Measurements from ENCODE around the gene GRID1. TPM values are rescaled to one million over a fixed set of nuclear protein-coding genes. Genes with fewer than 3 reads are reported as not detected.

Gene GRID1
- total RNA-seq, 1 experiment from 2014 or later: not detected

DNA sequence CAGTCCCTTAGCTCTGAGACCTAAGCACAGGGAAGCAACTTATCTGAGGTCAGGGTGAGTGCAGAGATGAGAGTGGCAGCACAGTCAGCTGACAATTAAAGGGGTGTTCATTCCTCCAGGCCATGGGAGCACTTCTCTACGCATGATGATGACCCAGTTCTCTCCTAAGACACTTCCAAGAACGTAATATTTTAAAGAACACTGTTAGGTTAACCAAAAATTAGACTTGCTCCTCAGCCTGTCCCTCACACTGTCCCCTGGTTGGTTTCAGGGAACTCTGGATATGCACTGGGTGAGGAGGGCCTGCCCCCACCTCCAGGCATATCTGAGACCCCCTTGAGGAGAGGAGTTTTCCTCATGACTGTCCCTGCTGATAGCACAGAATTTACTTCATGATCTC, 767.5 kb downstream of the GRID1 start:
- no peak overlapping the region for H3K4me3 Mint-ChIP-seq (ENCODE audit: low read depth, unreplicated experiment)
- CTCF ChIA-PET: no interaction called here
- intact Hi-C loops (cut with micrococcal nuclease; ENCODE audit: unreplicated experiment): no loop called here
- no peaks in the 10 kb centered on the region for H3K4me1 Mint-ChIP-seq (ENCODE audit: low read depth, unreplicated experiment)
- H3K9me3 Mint-ChIP-seq (ENCODE audit: low read depth, unreplicated experiment): no peaks in the 10 kb centered on the region
- no peak overlapping the region for H3K27ac Mint-ChIP-seq (ENCODE audit: unreplicated experiment)
- H3K36me3 Mint-ChIP-seq (ENCODE audit: insufficient read depth, unreplicated experiment): no peaks in the 10 kb centered on the region
- TF ChIP-seq CTCF (IDR thresholded peaks at IDR 0.05; ENCODE audit: unreplicated experiment): no peak
- BruUV-seq (replicated peaks): no TSS peak
- H3K27me3 Mint-ChIP-seq (ENCODE audit: unreplicated experiment): no peaks in the 10 kb centered on the region
- DNase-seq: no peak

DNA sequence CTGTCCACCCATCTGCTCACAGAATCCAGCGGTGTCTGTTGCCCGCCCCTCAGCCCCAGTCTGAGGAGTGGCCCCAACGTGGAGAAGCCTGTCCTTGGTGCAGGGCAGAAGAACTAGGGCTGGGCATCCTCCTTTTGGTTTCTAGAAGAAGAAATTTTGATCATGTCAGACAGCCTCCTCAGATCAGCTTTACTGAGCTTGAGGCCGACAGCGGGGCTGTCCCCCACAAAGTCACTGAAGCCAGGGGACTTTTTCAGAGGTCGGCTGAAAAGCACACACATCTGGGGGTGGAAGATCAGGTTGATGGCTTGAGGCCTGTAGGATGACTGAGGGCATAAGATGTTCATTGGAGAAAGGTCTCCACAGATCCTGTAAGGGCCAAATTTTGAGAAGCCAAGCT, 767.9 kb downstream of the GRID1 start:
- no peaks in the 10 kb centered on the region for H3K36me3 Mint-ChIP-seq (ENCODE audit: insufficient read depth, unreplicated experiment)
- H3K4me1 Mint-ChIP-seq (ENCODE audit: low read depth, unreplicated experiment): no peaks in the 10 kb centered on the region
- CTCF ChIA-PET: no interaction called here
- intact Hi-C loops (cut with micrococcal nuclease; ENCODE audit: unreplicated experiment): no loop called here
- H3K27ac Mint-ChIP-seq (ENCODE audit: unreplicated experiment): no peak overlapping the region
- H3K27me3 Mint-ChIP-seq (ENCODE audit: unreplicated experiment): no peaks in the 10 kb centered on the region
- no peaks in the 10 kb centered on the region for H3K9me3 Mint-ChIP-seq (ENCODE audit: low read depth, unreplicated experiment)
- DNase-seq: no peak
- no TSS peak for BruUV-seq (replicated peaks)
- TF ChIP-seq CTCF (IDR thresholded peaks at IDR 0.05; ENCODE audit: unreplicated experiment): no peak
- H3K4me3 Mint-ChIP-seq (ENCODE audit: low read depth, unreplicated experiment): no peak overlapping the region

DNA sequence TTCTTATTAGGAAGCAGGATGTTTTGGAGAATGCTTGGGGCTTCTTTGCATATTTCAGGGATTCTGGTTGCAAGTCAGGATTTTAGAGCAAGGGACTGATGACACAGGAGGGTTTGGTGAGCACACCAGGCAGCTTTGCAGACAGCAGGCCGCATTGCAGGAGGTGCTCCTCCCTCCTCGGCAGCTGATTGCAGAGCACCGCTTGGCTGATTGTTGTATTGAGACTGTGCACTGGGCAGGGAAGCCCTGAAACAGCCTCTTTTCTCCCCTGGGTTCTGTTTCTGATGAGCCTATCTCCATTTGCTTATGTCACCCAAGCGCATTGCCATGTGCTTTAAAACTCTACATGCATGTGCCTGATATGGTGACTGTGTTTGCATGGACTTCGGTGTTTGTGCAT, 769.6 kb downstream of the GRID1 start:
- H3K27me3 Mint-ChIP-seq (ENCODE audit: unreplicated experiment): no peaks in the 10 kb centered on the region
- BruUV-seq (replicated peaks): no TSS peak
- H3K4me1 Mint-ChIP-seq (ENCODE audit: low read depth, unreplicated experiment): no peaks in the 10 kb centered on the region
- no peaks in the 10 kb centered on the region for H3K36me3 Mint-ChIP-seq (ENCODE audit: insufficient read depth, unreplicated experiment)
- no peaks in the 10 kb centered on the region for H3K9me3 Mint-ChIP-seq (ENCODE audit: low read depth, unreplicated experiment)
- DNase-seq: no peak
- no peak for TF ChIP-seq CTCF (IDR thresholded peaks at IDR 0.05; ENCODE audit: unreplicated experiment)
- intact Hi-C loops (cut with micrococcal nuclease; ENCODE audit: unreplicated experiment): no loop called here
- H3K27ac Mint-ChIP-seq (ENCODE audit: unreplicated experiment): no peak overlapping the region
- CTCF ChIA-PET: no interaction called here
- H3K4me3 Mint-ChIP-seq (ENCODE audit: low read depth, unreplicated experiment): no peak overlapping the region

DNA sequence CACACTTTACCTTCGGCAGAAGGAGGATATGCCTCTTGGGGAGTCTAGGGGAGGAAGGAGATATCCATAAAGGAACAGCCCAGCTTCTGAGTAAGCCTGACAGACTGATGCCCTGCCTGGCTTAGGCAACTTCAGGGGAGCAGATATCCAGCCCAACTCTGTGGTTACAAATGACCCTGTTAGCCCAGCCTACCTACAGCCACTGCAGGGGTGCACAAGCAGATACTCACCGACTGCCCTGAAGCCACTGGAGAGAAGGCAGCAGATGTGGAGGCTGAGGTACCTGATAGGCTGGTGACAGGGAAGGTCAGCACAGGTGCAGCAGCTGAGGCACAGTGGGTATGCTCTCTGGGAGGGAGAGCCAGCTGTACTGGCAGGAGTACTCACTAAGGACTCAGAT, 770.2 kb downstream of the GRID1 start:
- no peaks in the 10 kb centered on the region for H3K4me1 Mint-ChIP-seq (ENCODE audit: low read depth, unreplicated experiment)
- no peaks in the 10 kb centered on the region for H3K36me3 Mint-ChIP-seq (ENCODE audit: insufficient read depth, unreplicated experiment)
- DNase-seq: no peak
- no peaks in the 10 kb centered on the region for H3K9me3 Mint-ChIP-seq (ENCODE audit: low read depth, unreplicated experiment)
- no peak overlapping the region for H3K4me3 Mint-ChIP-seq (ENCODE audit: low read depth, unreplicated experiment)
- no peak overlapping the region for H3K27ac Mint-ChIP-seq (ENCODE audit: unreplicated experiment)
- H3K27me3 Mint-ChIP-seq (ENCODE audit: unreplicated experiment): no peaks in the 10 kb centered on the region
- BruUV-seq (replicated peaks): no TSS peak
- intact Hi-C loops (cut with micrococcal nuclease; ENCODE audit: unreplicated experiment): no loop called here
- CTCF ChIA-PET: no interaction called here
- TF ChIP-seq CTCF (IDR thresholded peaks at IDR 0.05; ENCODE audit: unreplicated experiment): no peak

GRCh38 chr10:85594239-85594638, 772.4 kb downstream of the GRID1 start:
- CTCF ChIA-PET: no interaction called here
- H3K27me3 Mint-ChIP-seq (ENCODE audit: unreplicated experiment): no peaks in the 10 kb centered on the region
- H3K27ac Mint-ChIP-seq (ENCODE audit: unreplicated experiment): no peak overlapping the region
- BruUV-seq (replicated peaks): no TSS peak
- no peaks in the 10 kb centered on the region for H3K36me3 Mint-ChIP-seq (ENCODE audit: insufficient read depth, unreplicated experiment)
- DNase-seq: no peak
- intact Hi-C loops (cut with micrococcal nuclease; ENCODE audit: unreplicated experiment): no loop called here
- no peaks in the 10 kb centered on the region for H3K4me1 Mint-ChIP-seq (ENCODE audit: low read depth, unreplicated experiment)
- TF ChIP-seq CTCF (IDR thresholded peaks at IDR 0.05; ENCODE audit: unreplicated experiment): no peak
- H3K9me3 Mint-ChIP-seq (ENCODE audit: low read depth, unreplicated experiment): no peaks in the 10 kb centered on the region
- H3K4me3 Mint-ChIP-seq (ENCODE audit: low read depth, unreplicated experiment): no peak overlapping the region
